Measurements from ENCODE around the gene ETV3. TPM values are rescaled to one million over a fixed set of nuclear protein-coding genes. Genes with fewer than 3 reads are reported as not detected.

Gene ETV3
- total RNA-seq, 1 experiment from 2014 or later = 22.2 TPM

GRCh38 chr1:157106813-157107189 is 31.4 kb downstream of the ETV3 start:
- Histone ChIP-seq H3K9me3 (ENCODE audit: control insufficient read depth, insufficient read depth, low read depth, low read length) (no peaks in the 10 kb centered on the region), H3K27me3 (ENCODE audit: control insufficient read depth, insufficient read depth, low read length) (no peaks in the 10 kb centered on the region), H3K36me3 (ENCODE audit: control insufficient read depth, insufficient read depth, low read length) (no peaks in the 10 kb centered on the region), H3K27ac (ENCODE audit: low read length) (no peak overlapping the region), H3K4me1 (ENCODE audit: control insufficient read depth, insufficient read depth, low read length) (peaks cover 5% of the 10 kb centered on the region; the same call in 1 of the 2 replicates), H3K4me3 (ENCODE audit: low read depth in 2 of 2, low read length in 2 of 2) (no peak overlapping the region)
- intact Hi-C loops (cut with micrococcal nuclease; ENCODE audit: unreplicated experiment) = no loop called here
- CTCF ChIA-PET = interaction anchor here (0.7 to 1.7 kb wide), 3 partner anchors 8 to 49 kb away, joined by 3 to 6 read pairs (median 4); no protein-coding TSS in a partner anchor
- no peak for DNase-seq (ENCODE audit: low read depth, low spot score)
- in situ Hi-C loops (cut with HindIII; ENCODE audit: low pct_unique_long_range_greater_than_20kb, low sequenced_read_pairs) = no loop called here
- TF ChIP-seq POLR2AphosphoS5 (IDR thresholded peaks at IDR 0.05; ENCODE audit: low read depth, low read length) (no peak), SIN3A (IDR thresholded peaks at IDR 0.05; ENCODE audit: borderline replicate concordance, insufficient read depth, low read depth, low read length) (no peak), CTCF (IDR thresholded peaks at IDR 0.05) (no peak), REST (IDR thresholded peaks at IDR 0.05; ENCODE audit: insufficient read depth in 1 of 2, low read depth in 2 of 2, low read length in 1 of 2) (no peak), TCF7L2 (IDR thresholded peaks at IDR 0.05; ENCODE audit: low read depth, low read length) (no peak)
- POLR2A ChIA-PET = no interaction called here
- BruUV-seq (replicated peaks) = no TSS peak
- 0 out of 2 replicates have a peak, but pooled peaks have one; percentile 8 for ATAC-seq

DNA sequence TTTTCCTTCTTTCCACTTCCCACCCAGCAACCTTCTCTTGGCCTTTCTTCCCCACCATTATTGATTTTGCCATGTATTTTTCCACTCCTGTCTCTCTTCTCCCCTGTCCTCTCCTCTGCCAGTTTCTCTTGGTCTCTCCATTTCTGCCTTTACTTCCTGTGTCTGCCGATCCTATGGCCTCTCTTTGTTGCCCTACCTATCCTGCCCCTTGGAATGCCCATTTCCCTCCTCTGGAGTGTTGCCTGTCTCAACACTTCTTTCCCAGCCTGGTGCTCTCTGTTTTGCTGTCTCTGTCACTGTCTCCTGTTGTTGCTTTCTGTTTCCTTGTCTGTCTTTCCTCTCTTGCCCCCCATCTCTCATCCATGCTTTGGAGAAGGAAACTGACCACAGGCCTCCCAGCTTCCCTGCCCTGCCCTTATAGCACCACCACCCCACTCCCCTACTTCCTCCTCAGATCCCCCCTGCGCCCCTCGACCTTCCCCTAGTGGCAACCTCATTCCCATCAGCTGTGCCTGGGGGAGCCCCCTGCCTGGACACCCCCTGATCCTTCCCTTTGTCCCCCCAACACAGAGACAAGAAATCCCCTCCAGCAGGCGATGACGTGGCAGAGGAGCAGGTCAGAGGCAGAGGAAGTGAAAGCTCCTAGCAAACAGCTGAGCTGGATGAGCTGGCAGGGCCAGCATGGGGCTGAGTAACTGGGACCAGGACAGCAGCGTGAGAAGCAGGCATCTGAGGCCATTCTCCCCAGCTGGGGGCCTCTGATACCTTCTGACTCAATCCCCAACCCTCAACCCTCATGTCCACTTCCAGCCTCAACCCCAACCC is 32.0 kb downstream of the ETV3 start:
- TF ChIP-seq POLR2AphosphoS5 (IDR thresholded peaks at IDR 0.05; ENCODE audit: low read depth, low read length) (no peak), TCF7L2 (IDR thresholded peaks at IDR 0.05; ENCODE audit: low read depth, low read length) (no peak), REST (IDR thresholded peaks at IDR 0.05; ENCODE audit: insufficient read depth in 1 of 2, low read depth in 2 of 2, low read length in 1 of 2) (no peak), CTCF (IDR thresholded peaks at IDR 0.05) (no peak), SIN3A (IDR thresholded peaks at IDR 0.05; ENCODE audit: borderline replicate concordance, insufficient read depth, low read depth, low read length) (no peak)
- no TSS peak for BruUV-seq (replicated peaks)
- Histone ChIP-seq H3K4me3 (ENCODE audit: low read depth in 2 of 2, low read length in 2 of 2) (no peak overlapping the region), H3K36me3 (ENCODE audit: control insufficient read depth, insufficient read depth, low read length) (no peaks in the 10 kb centered on the region), H3K4me1 (ENCODE audit: control insufficient read depth, insufficient read depth, low read length) (peaks cover 5% of the 10 kb centered on the region; the same call in 1 of the 2 replicates), H3K27me3 (ENCODE audit: control insufficient read depth, insufficient read depth, low read length) (no peaks in the 10 kb centered on the region), H3K9me3 (ENCODE audit: control insufficient read depth, insufficient read depth, low read depth, low read length) (no peaks in the 10 kb centered on the region), H3K27ac (ENCODE audit: low read length) (no peak overlapping the region)
- ATAC-seq = peak; percentile 89
- ChIA-PET POLR2A (no interaction called here), CTCF (interaction anchor here (0.7 to 1.7 kb wide), 3 partner anchors 8 to 50 kb away, joined by 3 to 6 read pairs (median 4); no protein-coding TSS in a partner anchor)
- in situ Hi-C loops (cut with HindIII; ENCODE audit: low pct_unique_long_range_greater_than_20kb, low sequenced_read_pairs) = no loop called here
- intact Hi-C loops (cut with micrococcal nuclease; ENCODE audit: unreplicated experiment) = no loop called here
- DNase-seq (ENCODE audit: low read depth, low spot score) = no peak

All from Panc1 (cell line).